ENCODE data around the gene PHF21A. TPM values are rescaled to one million over a fixed set of nuclear protein-coding genes. Genes with fewer than 3 reads are reported as not detected.

The PHF21A gene
- total RNA-seq, 1 donor from 2014 or later, result 66.8 TPM

GRCh38 chr11:46102843-46103242 is 18.4 kb downstream of the PHF21A start:
- Histone ChIP-seq H3K4me3 (no peak overlapping the region), H3K4me1 (peaks cover 68% of the 10 kb centered on the region), H3K27me3 (no peaks in the 10 kb centered on the region), H3K36me3 (no peaks in the 10 kb centered on the region), H3K9me3 (no peaks in the 10 kb centered on the region), H3K27ac (no peak overlapping the region)
- no peak for DNase-seq (ENCODE audit: extremely low spot score in 2 of 2)
- intact Hi-C loops (cut with DNase I), result no loop called here
- TF ChIP-seq, protein P1, sequence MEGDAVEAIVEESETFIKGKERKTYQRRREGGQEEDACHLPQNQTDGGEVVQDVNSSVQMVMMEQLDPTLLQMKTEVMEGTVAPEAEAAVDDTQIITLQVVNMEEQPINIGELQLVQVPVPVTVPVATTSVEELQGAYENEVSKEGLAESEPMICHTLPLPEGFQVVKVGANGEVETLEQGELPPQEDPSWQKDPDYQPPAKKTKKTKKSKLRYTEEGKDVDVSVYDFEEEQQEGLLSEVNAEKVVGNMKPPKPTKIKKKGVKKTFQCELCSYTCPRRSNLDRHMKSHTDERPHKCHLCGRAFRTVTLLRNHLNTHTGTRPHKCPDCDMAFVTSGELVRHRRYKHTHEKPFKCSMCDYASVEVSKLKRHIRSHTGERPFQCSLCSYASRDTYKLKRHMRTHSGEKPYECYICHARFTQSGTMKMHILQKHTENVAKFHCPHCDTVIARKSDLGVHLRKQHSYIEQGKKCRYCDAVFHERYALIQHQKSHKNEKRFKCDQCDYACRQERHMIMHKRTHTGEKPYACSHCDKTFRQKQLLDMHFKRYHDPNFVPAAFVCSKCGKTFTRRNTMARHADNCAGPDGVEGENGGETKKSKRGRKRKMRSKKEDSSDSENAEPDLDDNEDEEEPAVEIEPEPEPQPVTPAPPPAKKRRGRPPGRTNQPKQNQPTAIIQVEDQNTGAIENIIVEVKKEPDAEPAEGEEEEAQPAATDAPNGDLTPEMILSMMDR (IDR thresholded peaks at IDR 0.05), result no peak
- TF ChIP-seq POLR2A (IDR thresholded peaks at IDR 0.05) (no peak), POLR2AphosphoS5 (IDR thresholded peaks at IDR 0.05; ENCODE audit: insufficient read depth in 1 of 2, low read depth in 1 of 2) (no peak)

DNA sequence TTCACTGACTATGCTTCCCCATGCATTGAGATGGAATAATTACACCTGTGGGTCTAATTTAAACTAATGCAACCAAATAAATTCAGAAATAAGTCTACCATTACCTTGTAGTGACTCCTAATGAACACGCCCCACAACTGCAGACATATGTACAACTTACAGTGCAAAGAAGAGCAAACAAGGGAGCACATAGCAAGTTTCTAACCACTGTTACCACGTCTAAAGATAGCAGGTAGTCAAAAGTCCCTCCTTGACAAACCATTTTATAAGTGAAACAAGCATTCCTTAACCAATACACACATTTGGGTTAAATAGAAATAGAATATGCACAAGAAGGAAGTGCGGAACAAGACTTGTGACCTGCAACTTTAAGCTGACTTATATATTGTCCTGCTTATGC is 20.6 kb downstream of the PHF21A start:
- Histone ChIP-seq H3K4me1 (peaks cover 63% of the 10 kb centered on the region), H3K27me3 (no peaks in the 10 kb centered on the region), H3K9me3 (no peaks in the 10 kb centered on the region), H3K4me3 (no peak overlapping the region), H3K36me3 (no peaks in the 10 kb centered on the region), H3K27ac (no peak overlapping the region)
- intact Hi-C loops (cut with DNase I), result no loop called here
- no peak for DNase-seq (ENCODE audit: extremely low spot score in 2 of 2)
- no peak for TF ChIP-seq POLR2A (IDR thresholded peaks at IDR 0.05)
- TF ChIP-seq, protein P1 (IDR thresholded peaks at IDR 0.05), result no peak
- no peak for TF ChIP-seq POLR2AphosphoS5 (IDR thresholded peaks at IDR 0.05; ENCODE audit: insufficient read depth in 1 of 2, low read depth in 1 of 2)

DNA sequence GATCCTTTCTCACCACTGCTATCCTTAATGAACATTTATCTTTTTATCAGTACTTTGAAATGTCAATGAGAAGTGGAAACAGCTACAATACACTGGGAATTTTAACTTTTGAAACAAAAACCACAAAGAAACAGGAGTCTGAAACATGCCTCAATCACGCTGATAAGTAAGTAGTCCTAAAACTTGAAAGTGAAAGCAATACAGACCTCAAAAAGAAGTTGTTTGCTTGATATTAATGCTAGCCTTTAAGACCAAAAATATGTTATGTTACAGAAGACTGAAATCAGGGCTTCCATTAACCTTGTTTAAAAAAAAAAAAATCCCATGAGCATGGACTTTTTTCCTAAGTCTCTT is 21.3 kb downstream of the PHF21A start:
- no peak for DNase-seq (ENCODE audit: extremely low spot score in 2 of 2)
- TF ChIP-seq, protein P1 (IDR thresholded peaks at IDR 0.05), result no peak
- no peak for TF ChIP-seq POLR2A (IDR thresholded peaks at IDR 0.05)
- TF ChIP-seq POLR2AphosphoS5 (IDR thresholded peaks at IDR 0.05; ENCODE audit: insufficient read depth in 1 of 2, low read depth in 1 of 2), result no peak
- peaks cover 55% of the 10 kb centered on the region for H3K4me1 ChIP-seq
- no peaks in the 10 kb centered on the region for H3K36me3 ChIP-seq
- H3K9me3 ChIP-seq, result no peaks in the 10 kb centered on the region
- peak overlapping the region in 1 of 2 donors; percentile 15 for H3K4me3 ChIP-seq
- no peaks in the 10 kb centered on the region for H3K27me3 ChIP-seq
- H3K27ac ChIP-seq, result peak overlapping the region; percentile 49
- intact Hi-C loops (cut with DNase I), result no loop called here

- H3K27ac ChIP-seq, result no peak overlapping the region
- no peaks in the 10 kb centered on the region for H3K9me3 ChIP-seq
- DNase-seq (ENCODE audit: extremely low spot score in 2 of 2), result no peak
- H3K27me3 ChIP-seq, result no peaks in the 10 kb centered on the region
- H3K4me3 ChIP-seq, result no peak overlapping the region
- H3K4me1 ChIP-seq, result peaks cover 10% of the 10 kb centered on the region
- H3K36me3 ChIP-seq, result peaks cover 0 to 10% of the 10 kb centered on the region in 2 donors
- intact Hi-C loops (cut with DNase I), result no loop called here
- TF ChIP-seq, protein P1 (IDR thresholded peaks at IDR 0.05), result no peak
- no peak for TF ChIP-seq POLR2AphosphoS5 (IDR thresholded peaks at IDR 0.05; ENCODE audit: insufficient read depth in 1 of 2, low read depth in 1 of 2)
- no peak for TF ChIP-seq POLR2A (IDR thresholded peaks at IDR 0.05)
Measured at GRCh38 chr11:46090375-46090774, 30.9 kb downstream of the PHF21A start.

- Histone ChIP-seq H3K36me3 (peaks cover 0 to 8% of the 10 kb centered on the region in 2 donors), H3K27ac (no peak overlapping the region), H3K4me3 (no peak overlapping the region), H3K4me1 (no peaks in the 10 kb centered on the region), H3K27me3 (no peaks in the 10 kb centered on the region), H3K9me3 (no peaks in the 10 kb centered on the region)
- intact Hi-C loops (cut with DNase I), result no loop called here
- no peak for DNase-seq (ENCODE audit: extremely low spot score in 2 of 2)
- TF ChIP-seq POLR2A (IDR thresholded peaks at IDR 0.05) (no peak), POLR2AphosphoS5 (IDR thresholded peaks at IDR 0.05; ENCODE audit: insufficient read depth in 1 of 2, low read depth in 1 of 2) (no peak)
- TF ChIP-seq, protein P1 (IDR thresholded peaks at IDR 0.05), result no peak
Measured at GRCh38 chr11:46079662-46080061, 41.6 kb downstream of the PHF21A start.
